H9 (cell line): ENCODE results near the gene FHIT. TPM values are rescaled to one million over a fixed set of nuclear protein-coding genes. Genes with fewer than 3 reads are reported as not detected.
A peak's percentile ranks its signal among the peaks of the same experiment; 100 is the strongest.

Source experiments
- DNase-seq: peaks from one replicate; pipeline ENCODE4 v3.0.0-alpha.2; 2017
- H2AFZ ChIP-seq: one replicate; pipeline ENCODE4 v1.6.1; 2013; ENCODE audit warnings: mild to moderate bottlenecking, low read length, control low read depth, moderate library complexity
- H2AK5ac ChIP-seq: 2 replicates; pipeline ENCODE4 v1.6.1; 2013; ENCODE audit warnings: low read length, control low read depth, mixed read lengths; ENCODE audit not compliant: insufficient read length
- H2BK120ac ChIP-seq: one replicate; pipeline ENCODE4 v1.6.1; 2013; ENCODE audit warnings: low read depth, mild to moderate bottlenecking, low read length, control low read depth, inconsistent platforms; ENCODE audit not compliant: poor library complexity, severe bottlenecking
- H2BK12ac ChIP-seq: 2 replicates; pipeline ENCODE4 v1.6.1; 2013; ENCODE audit warnings: low read length, control low read depth, mixed read lengths, low read depth; ENCODE audit not compliant: insufficient read length
- H2BK15ac ChIP-seq: 2 replicates; pipeline ENCODE4 v1.6.1; 2013; ENCODE audit warnings: low read depth, low read length, control low read depth
- H2BK20ac ChIP-seq: one replicate; pipeline ENCODE4 v1.6.1; 2013; ENCODE audit warnings: low read depth, mild to moderate bottlenecking, low read length, control low read depth, inconsistent platforms; ENCODE audit not compliant: poor library complexity, severe bottlenecking
- H2BK5ac ChIP-seq: 2 replicates; pipeline ENCODE4 v1.6.1; 2013; ENCODE audit warnings: low read length, control low read depth, mixed read lengths; ENCODE audit not compliant: insufficient read length
- H3K14ac ChIP-seq: 2 replicates; pipeline ENCODE4 v1.6.1; 2013; ENCODE audit warnings: low read length, control low read depth; ENCODE audit not compliant: insufficient read depth
- H3K18ac ChIP-seq: 2 replicates; pipeline ENCODE4 v1.6.1; 2013; ENCODE audit warnings: low read depth, mild to moderate bottlenecking, mixed read lengths, low read length, control low read depth; ENCODE audit not compliant: insufficient read length
- H3K23ac ChIP-seq: 2 replicates; pipeline ENCODE4 v1.6.1; 2013; ENCODE audit warnings: low read length, control low read depth, mixed read lengths, low read depth; ENCODE audit not compliant: insufficient read length
- H3K23me2 ChIP-seq: 2 replicates; pipeline ENCODE4 v1.6.1; 2013; ENCODE audit warnings: low read depth, mild to moderate bottlenecking, mixed read lengths, low read length, control low read depth; ENCODE audit not compliant: insufficient read length, poor library complexity, severe bottlenecking
- H3K27ac ChIP-seq: 2 replicates; pipeline ENCODE4 v1.5.1; 2013; ENCODE audit warnings: low read length, control low read depth, mixed read lengths, low read depth; ENCODE audit not compliant: insufficient read length
- H3K27me3 ChIP-seq: 2 replicates; pipeline ENCODE4 v1.6.1; 2013; ENCODE audit warnings: low read length, control low read depth, inconsistent platforms; ENCODE audit not compliant: insufficient read depth
- H3K4ac ChIP-seq: 2 replicates; pipeline ENCODE4 v1.6.1; 2013; ENCODE audit warnings: low read depth, mild to moderate bottlenecking, control low read depth, inconsistent platforms, low read length, moderate library complexity
- H3K4me1 ChIP-seq: 2 replicates; pipeline ENCODE4 v1.6.1; 2013; ENCODE audit warnings: low read length, control low read depth, inconsistent platforms; ENCODE audit not compliant: insufficient read depth
- H3K4me2 ChIP-seq: 2 replicates; pipeline ENCODE4 v1.6.1; 2013; ENCODE audit warnings: low read length, control low read depth, mixed read lengths; ENCODE audit not compliant: insufficient read length, insufficient read depth
- H3K56ac ChIP-seq: 2 replicates; pipeline ENCODE4 v1.6.1; 2013; ENCODE audit warnings: low read depth, mild to moderate bottlenecking, mixed read lengths, low read length, control low read depth; ENCODE audit not compliant: insufficient read length
- H3K79me1 ChIP-seq: 2 replicates; pipeline ENCODE4 v1.6.1; 2013; ENCODE audit warnings: low read depth, mild to moderate bottlenecking, moderate library complexity, low read length, control low read depth, inconsistent platforms; ENCODE audit not compliant: insufficient read depth, poor library complexity, severe bottlenecking
- H3K79me2 ChIP-seq: 2 replicates; pipeline ENCODE4 v1.6.1; 2013; ENCODE audit warnings: low read length, control low read depth, inconsistent platforms; ENCODE audit not compliant: insufficient read depth
- H3K9ac ChIP-seq: 2 replicates; pipeline ENCODE4 v1.6.1; 2013; ENCODE audit warnings: low read length, control low read depth, mixed read lengths; ENCODE audit not compliant: insufficient read length; ENCODE audit errors: extremely low read depth
- H3K9me3 ChIP-seq: one replicate; pipeline ENCODE4 v1.6.1; 2013; ENCODE audit warnings: low read depth, low read length, inconsistent platforms; ENCODE audit not compliant: control insufficient read depth
- H3T11ph ChIP-seq: one replicate; pipeline ENCODE4 v1.6.1; 2013; ENCODE audit warnings: mild to moderate bottlenecking, low read length, control low read depth, inconsistent platforms
- H4K20me1 ChIP-seq: one replicate; pipeline ENCODE4 v1.6.1; 2013; ENCODE audit not compliant: control insufficient read depth, insufficient read length, insufficient read depth
- H4K5ac ChIP-seq: 2 replicates; pipeline ENCODE4 v1.6.1; 2013; ENCODE audit warnings: low read depth, mild to moderate bottlenecking, mixed read lengths, low read length, control low read depth; ENCODE audit not compliant: insufficient read length
- H4K8ac ChIP-seq: replicated peaks from 2 replicates; pipeline ENCODE4 v1.6.1; 2013; ENCODE audit warnings: low read length, control low read depth, mixed read lengths, low read depth; ENCODE audit not compliant: insufficient read length
- H4K91ac ChIP-seq: 2 replicates; pipeline ENCODE4 v1.6.1; 2013; ENCODE audit warnings: low read depth, mild to moderate bottlenecking, moderate library complexity, mixed read lengths, low read length, control low read depth; ENCODE audit not compliant: insufficient read length
- H3K27ac Mint-ChIP-seq, 3 experiments: 2 replicates in 2 of 3; 3 replicates in 1 of 3; pipeline ENCODE4 v1.8.0; 2020 to 2021; ENCODE audit warnings: mixed read lengths in 3 of 3, mild to moderate bottlenecking in 1 of 3, moderate library complexity in 1 of 3
- H3K27me3 Mint-ChIP-seq: 2 replicates; pipeline ENCODE4 v1.8.0; 2021; ENCODE audit warnings: low read depth, mild to moderate bottlenecking, moderate library complexity, mixed read lengths
- H3K36me3 Mint-ChIP-seq, 3 experiments: 2 replicates in 2 of 3; 3 replicates in 1 of 3; pipeline ENCODE4 v1.8.0; 2020 to 2021; ENCODE audit warnings: low read depth in 3 of 3, mixed read lengths in 3 of 3; ENCODE audit not compliant: insufficient read depth in 1 of 3
- H3K4me1 Mint-ChIP-seq, 2 experiments: 2 replicates each; pipeline ENCODE4 v1.8.0; 2020; ENCODE audit warnings: mixed read lengths in 2 of 2
- H3K4me3 Mint-ChIP-seq, 2 experiments: 2 replicates in 1 of 2; 3 replicates in 1 of 2; pipeline ENCODE4 v1.8.0; 2020 to 2021; ENCODE audit warnings: mild to moderate bottlenecking in 2 of 2, mixed read lengths in 2 of 2, moderate library complexity in 1 of 2
- H3K9me3 Mint-ChIP-seq, 2 experiments: 2 replicates in 1 of 2; 3 replicates in 1 of 2; pipeline ENCODE4 v1.8.0; 2020; ENCODE audit warnings: mild to moderate bottlenecking in 2 of 2, mixed read lengths in 2 of 2, moderate library complexity in 1 of 2
- CTCF ChIP-seq: fragments of 200-600 bp; sonication (generic); conservative IDR thresholded peaks from 3 replicates; pipeline ENCODE4 v1.8.0; 2021; ENCODE audit warnings: antibody characterized with exemption, mild to moderate bottlenecking
- WGBS: extraction: QIAGEN DNeasy Blood & Tissue Kit; methylation state at CpG from one replicate; pipeline ENCODE4 v1.1.7; 2013; ENCODE audit warnings: missing lambda C conversion rate, low lambda C conversion rate, mixed read lengths; ENCODE audit not compliant: insufficient read length; ENCODE audit errors: extremely low coverage; 5-methylcytosine and 5-hydroxymethylcytosine counted together
- total RNA-seq: library from RNA; stranded (reverse); gene quantifications from 2 replicates; pipeline ENCODE4 v1.2.1, GENCODE V29; 2021

Gene FHIT
- total RNA-seq, 1 experiment from 2014 or later, result 3.0 TPM

- Histone ChIP-seq H3K23ac (no peak overlapping the region), H3K56ac (no peak overlapping the region), H4K8ac (no peak overlapping the region), H2AFZ (no peak overlapping the region), H3K9ac (no peak overlapping the region), H3K14ac (no peak overlapping the region), H3K23me2 (no peaks in the 10 kb centered on the region), H3K79me2 (no peaks in the 10 kb centered on the region), H3K4me2 (no peak overlapping the region), H3K4ac (no peak overlapping the region), H3K27me3 (no peaks in the 10 kb centered on the region; the same call in 1 of the 2 replicates), H3K79me1 (no peaks in the 10 kb centered on the region), H2BK12ac (no peak overlapping the region), H2BK120ac (no peak overlapping the region), H4K5ac (no peak overlapping the region), H3K4me1 (no peaks in the 10 kb centered on the region; the same call in 1 of the 2 replicates), H2BK20ac (no peak overlapping the region), H2BK15ac (no peak overlapping the region), H3K9me3 (peaks cover 7% of the 10 kb centered on the region), H3K27ac (no peak overlapping the region), H2BK5ac (no peak overlapping the region), H3T11ph (no peak overlapping the region), H2AK5ac (no peak overlapping the region), H4K20me1 (no peaks in the 10 kb centered on the region), H4K91ac (no peak overlapping the region), H3K18ac (no peak overlapping the region)
- no CpG with 5 or more reads among the region's 3 CpGs for WGBS
- H3K4me3 Mint-ChIP-seq, result no peak overlapping the region
- peaks cover 0 to 5% of the 10 kb centered on the region in 2 experiments; a peak in 3 of 5 replicates for H3K9me3 Mint-ChIP-seq
- DNase-seq, result no peak
- H3K27ac Mint-ChIP-seq, result peak overlapping the region in 1 of 3 experiments; percentile 49; a peak in 1 of 7 replicates
- H3K4me1 Mint-ChIP-seq, result peaks cover 26 to 33% of the 10 kb centered on the region in 2 experiments
- peaks cover 0 to 6% (median 0%) of the 10 kb centered on the region in 3 experiments; a peak in 1 of 7 replicates for H3K36me3 Mint-ChIP-seq
- TF ChIP-seq CTCF, result no peak
- H3K27me3 Mint-ChIP-seq, result peaks cover 31% of the 10 kb centered on the region
These were observed 1504.7 kb downstream of the FHIT start for GRCh38 chr3:59746585-59746984.
